Esophagus (tissue), 2 donors: ENCODE measurements around the gene IGF2. TPM values are rescaled to one million over a fixed set of nuclear protein-coding genes. Genes with fewer than 3 reads are reported as not detected.
"Not testable (repeated sequence)": the region's sequence is repeated elsewhere in the genome, so short reads cannot be mapped to it uniquely, and the experiment has no call there.

Source experiments
- H3K27ac ChIP-seq, 2 donors: one replicate each; pipeline ENCODE4 v1.5.1; 2013; ENCODE audit warnings: low read depth in 2 of 2, mild to moderate bottlenecking in 2 of 2, inconsistent platforms in 1 of 2, low read length in 1 of 2, moderate library complexity in 1 of 2
- H3K27me3 ChIP-seq, 2 donors: one replicate each; pipeline ENCODE4 v1.6.1; 2013; ENCODE audit warnings: low read length in 2 of 2, control low read depth in 1 of 2, mild to moderate bottlenecking in 1 of 2; ENCODE audit not compliant: insufficient read depth in 2 of 2, control insufficient read depth in 1 of 2
- H3K36me3 ChIP-seq, 2 donors: one replicate each; pipeline ENCODE4 v1.6.1; 2013; ENCODE audit warnings: low read length in 1 of 2; ENCODE audit not compliant: control insufficient read depth in 2 of 2, insufficient read depth in 2 of 2
- H3K4me1 ChIP-seq, 2 donors: one replicate each; pipeline ENCODE4 v1.6.1; 2013; ENCODE audit warnings: low read length in 1 of 2; ENCODE audit not compliant: control insufficient read depth in 2 of 2, insufficient read depth in 2 of 2
- H3K4me3 ChIP-seq, 2 donors: one replicate each; pipeline ENCODE4 v1.5.1; 2013; ENCODE audit warnings: low read length in 2 of 2, mild to moderate bottlenecking in 2 of 2, low read depth in 1 of 2, moderate library complexity in 1 of 2
- H3K9me3 ChIP-seq, 2 donors: one replicate each; pipeline ENCODE4 v1.6.1; 2013; ENCODE audit warnings: mild to moderate bottlenecking in 2 of 2, low read depth in 1 of 2, low read length in 1 of 2, moderate library complexity in 1 of 2; ENCODE audit not compliant: control insufficient read depth in 2 of 2, insufficient read depth in 1 of 2
- WGBS, 2 donors: extraction: QIAGEN DNeasy Blood & Tissue Kit; methylation state at CpG; one replicate each; pipeline ENCODE4 v1.1.7; 2013; 5-methylcytosine and 5-hydroxymethylcytosine counted together
- polyA plus RNA-seq, 2 donors: library from polyadenylated mRNA; stranded (reverse); fragments of 200-250 nt; gene quantifications; one replicate each; pipeline ENCODE4 v1.2.3, GENCODE V29; 2013
- donor health status: healthy with polysubstance abuse.
- donor health status: Bipolar disorder and iron deficiency.

Gene IGF2
- polyA plus RNA-seq, 2 donors = 2.4 to 3.2 TPM

DNA sequence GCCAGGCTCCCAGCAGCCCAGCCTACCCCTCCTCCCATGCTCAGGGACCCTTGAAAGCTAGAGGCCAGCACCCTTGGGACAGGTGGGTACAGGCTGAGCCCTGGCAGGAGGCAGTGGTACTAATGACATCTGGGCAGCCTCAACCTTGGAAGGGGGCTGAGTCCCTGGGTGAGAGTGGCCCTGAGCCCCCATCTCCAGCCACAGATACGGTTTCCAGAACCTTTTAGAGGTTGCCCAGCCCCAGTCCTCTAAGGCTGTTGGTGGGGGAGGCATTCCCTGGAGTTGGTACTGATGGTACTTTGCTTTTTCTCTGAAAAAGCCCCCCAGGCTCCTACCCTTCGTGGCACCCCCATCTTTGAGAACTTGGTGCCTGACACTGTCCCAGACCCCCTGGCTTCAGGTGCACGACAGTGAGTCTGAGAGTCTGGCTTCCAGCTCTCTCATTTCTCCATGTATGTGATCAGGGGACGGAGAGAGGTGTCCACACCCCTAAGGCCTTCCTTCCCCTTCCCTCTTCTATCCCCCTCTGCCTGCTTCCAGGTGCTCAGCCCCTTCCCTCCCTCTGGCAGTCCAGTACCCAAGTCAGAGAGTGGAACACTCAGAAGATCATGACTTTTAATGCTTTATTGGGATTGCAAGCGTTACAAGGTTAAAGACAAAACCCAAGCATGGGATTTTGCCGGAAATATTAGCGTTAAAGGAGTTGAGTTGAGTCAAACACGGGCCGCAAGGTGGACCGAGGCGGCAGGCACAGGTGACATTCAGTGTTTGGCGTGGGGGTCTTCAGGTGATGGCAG, 10.5 kb downstream of the IGF2 start:
- H3K27me3 ChIP-seq = no peaks in the 10 kb centered on the region
- no peaks in the 10 kb centered on the region for H3K4me1 ChIP-seq

DNA sequence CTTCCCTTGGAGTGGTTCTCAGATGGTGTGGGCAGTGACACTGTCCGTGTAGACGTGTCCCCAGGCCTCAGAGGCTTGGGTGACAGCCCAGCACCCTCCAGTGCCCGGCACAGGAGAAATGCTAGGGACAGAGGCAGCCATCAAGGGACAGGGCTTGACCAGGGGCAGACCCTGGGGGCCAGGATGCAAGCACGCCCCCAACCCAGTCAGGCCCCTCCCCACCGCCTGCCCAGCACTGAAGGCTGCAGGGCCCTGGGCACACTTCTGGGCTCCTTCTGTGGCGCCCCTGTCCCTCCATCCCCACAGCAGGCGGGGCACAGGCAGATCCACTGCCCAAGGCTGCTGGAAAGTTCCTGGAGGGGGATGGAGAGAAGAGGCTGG, 11.1 kb downstream of the IGF2 start:
- WGBS, 2 donors = 74 to 79% methylated on average over 7 of the region's 7 CpGs
- H3K4me1 ChIP-seq = no peaks in the 10 kb centered on the region
- peaks cover 0 to 7% of the 10 kb centered on the region in 2 donors for H3K9me3 ChIP-seq
- no peak overlapping the region for H3K27ac ChIP-seq
- H3K36me3 ChIP-seq = no peaks in the 10 kb centered on the region
- no peaks in the 10 kb centered on the region for H3K27me3 ChIP-seq
- H3K4me3 ChIP-seq = no peak overlapping the region

More for the DNA sequence above, 10.5 kb downstream of the IGF2 start:
- H3K9me3 ChIP-seq = peaks cover 0 to 7% of the 10 kb centered on the region in 2 donors
- no peak overlapping the region for H3K27ac ChIP-seq
- 75 to 76% methylated on average over 12 of the region's 12 CpGs for WGBS, 2 donors
- no peaks in the 10 kb centered on the region for H3K36me3 ChIP-seq
- no peak overlapping the region for H3K4me3 ChIP-seq

GRCh38 chr11:2127482-2128129, 11.6 kb downstream of the IGF2 start:
- WGBS, 2 donors = 58 to 73% methylated on average over 7 to 8 of the region's 8 CpGs
- Histone ChIP-seq H3K36me3 (no peaks in the 10 kb centered on the region), H3K4me1 (no peaks in the 10 kb centered on the region), H3K4me3 (no peak overlapping the region), H3K27me3 (no peaks in the 10 kb centered on the region), H3K9me3 (peaks cover 0 to 7% of the 10 kb centered on the region in 2 donors), H3K27ac (no peak overlapping the region)

DNA sequence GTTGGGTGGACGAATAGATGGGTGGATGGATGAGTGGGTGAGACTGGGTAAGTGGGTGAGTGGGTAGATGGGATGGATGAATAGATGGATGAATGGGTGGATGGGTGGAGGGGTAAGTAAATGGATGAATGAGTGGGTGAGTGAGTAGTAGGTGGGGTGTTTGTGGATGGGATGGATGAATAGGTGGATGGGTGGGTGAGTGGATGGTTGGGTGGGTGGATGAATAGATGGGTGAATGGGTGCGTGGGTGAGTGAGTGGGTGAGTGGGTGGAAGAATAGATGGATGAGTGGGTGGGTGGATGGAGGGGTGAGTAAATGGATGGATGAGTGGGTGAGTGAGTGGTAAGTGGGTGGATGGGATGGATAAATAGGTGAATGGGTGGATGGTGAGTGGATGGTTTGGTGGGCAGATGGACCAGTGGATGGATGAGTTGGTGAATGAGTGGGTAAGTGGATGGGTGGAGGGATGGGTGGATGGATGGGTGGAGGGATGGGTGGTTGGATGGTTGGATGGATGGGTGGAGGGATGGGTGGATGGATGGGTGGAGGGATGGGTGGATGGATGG, 12.6 kb downstream of the IGF2 start:
- no peaks in the 10 kb centered on the region for H3K36me3 ChIP-seq
- H3K4me1 ChIP-seq = no peaks in the 10 kb centered on the region
- H3K27ac ChIP-seq = no peak overlapping the region
- peaks cover 0 to 4% of the 10 kb centered on the region in 2 donors for H3K9me3 ChIP-seq
- H3K27me3 ChIP-seq = no peaks in the 10 kb centered on the region
- no peak overlapping the region for H3K4me3 ChIP-seq
- 90 to 91% methylated on average over 2 of the region's 2 CpGs for WGBS, 2 donors

GRCh38 chr11:2124736-2125484, 14.3 kb downstream of the IGF2 start:
- not testable (repeated sequence) for H3K4me3 ChIP-seq, H3K9me3 ChIP-seq, H3K27me3 ChIP-seq, H3K36me3 ChIP-seq, H3K27ac ChIP-seq, H3K4me1 ChIP-seq
- WGBS, 2 donors = 86 to 87% methylated on average over 8 of the region's 10 CpGs

DNA sequence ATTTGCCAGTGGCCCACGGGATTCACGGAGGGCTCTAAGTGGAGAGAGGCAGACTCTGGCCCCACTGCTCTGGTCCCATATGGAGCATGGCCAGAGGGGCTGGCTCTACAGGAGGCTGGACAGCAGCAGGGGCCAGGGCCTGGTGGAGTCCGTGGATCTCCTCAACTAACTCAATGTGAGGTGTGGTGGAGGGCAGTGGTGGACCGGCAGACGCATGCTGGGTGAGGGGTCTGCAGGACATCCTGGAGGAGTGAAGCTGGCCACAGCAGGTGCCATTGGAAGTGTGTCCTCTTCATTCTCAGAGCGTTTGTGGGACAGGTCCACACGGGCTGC, 15.6 kb downstream of the IGF2 start:
- no peaks in the 10 kb centered on the region for H3K9me3 ChIP-seq
- 85 to 88% methylated on average over 7 of the region's 7 CpGs for WGBS, 2 donors
- no peaks in the 10 kb centered on the region for H3K36me3 ChIP-seq
- no peaks in the 10 kb centered on the region for H3K27me3 ChIP-seq
- H3K27ac ChIP-seq = no peak overlapping the region
- no peaks in the 10 kb centered on the region for H3K4me1 ChIP-seq
- H3K4me3 ChIP-seq = no peak overlapping the region

DNA sequence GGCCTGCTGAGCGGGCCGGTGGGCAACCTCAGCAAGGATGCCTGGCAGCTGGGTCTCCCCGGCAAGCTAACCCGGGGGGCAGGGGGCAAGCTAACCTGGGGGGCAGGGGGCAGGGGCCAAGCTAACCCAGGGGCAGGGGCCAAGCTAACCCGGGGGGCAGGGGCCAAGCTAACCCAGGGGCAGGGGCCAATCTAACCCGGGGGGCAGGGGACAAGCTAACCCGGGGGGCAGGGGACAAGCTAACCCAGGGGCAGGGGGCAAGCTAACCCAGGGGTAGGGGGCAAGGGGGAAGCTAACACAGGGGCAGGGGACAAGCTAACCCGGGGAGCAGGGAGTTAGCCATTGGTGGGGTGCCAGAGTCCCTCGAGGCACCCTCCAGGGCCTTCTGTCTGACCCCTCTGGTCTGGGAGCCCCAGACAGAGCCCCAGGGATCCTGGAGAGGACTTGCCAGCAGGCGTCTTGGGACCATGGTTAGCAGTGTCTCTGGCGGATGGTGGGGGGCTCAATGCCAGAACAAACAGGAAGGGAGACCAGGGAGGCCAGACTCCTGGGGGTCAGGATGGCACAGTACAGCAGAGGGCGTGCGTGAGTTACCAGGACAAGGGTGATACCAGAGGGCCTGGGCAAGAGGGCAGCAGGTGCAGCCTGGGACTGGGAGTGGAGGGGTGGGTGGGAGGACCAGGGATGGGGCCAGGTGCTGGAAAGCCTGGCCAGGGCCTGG, 16.1 kb downstream of the IGF2 start:
- H3K36me3 ChIP-seq = no peaks in the 10 kb centered on the region
- H3K27me3 ChIP-seq = no peaks in the 10 kb centered on the region
- H3K4me3 ChIP-seq = no peak overlapping the region
- H3K9me3 ChIP-seq = no peaks in the 10 kb centered on the region
- 71 to 72% methylated on average over 13 of the region's 13 CpGs for WGBS, 2 donors
- H3K27ac ChIP-seq = no peak overlapping the region
- H3K4me1 ChIP-seq = no peaks in the 10 kb centered on the region

GRCh38 chr11:2122222-2122906, 16.8 kb downstream of the IGF2 start:
- H3K27me3 ChIP-seq = no peaks in the 10 kb centered on the region
- H3K4me3 ChIP-seq = no peak overlapping the region
- no peak overlapping the region for H3K27ac ChIP-seq
- no peaks in the 10 kb centered on the region for H3K36me3 ChIP-seq
- WGBS, 2 donors = 33 to 44% methylated on average over 19 of the region's 19 CpGs
- H3K4me1 ChIP-seq = no peaks in the 10 kb centered on the region
- H3K9me3 ChIP-seq = no peaks in the 10 kb centered on the region
